ENCODE results near the gene ZNF366. TPM values are rescaled to one million over a fixed set of nuclear protein-coding genes. Genes with fewer than 3 reads are reported as not detected.

The ZNF366 gene
- total RNA-seq, 1 donor from 2014 or later: not detected

GRCh38 chr5:72472666-72473422, 34.4 kb downstream of the ZNF366 start:
- Histone ChIP-seq H3K27me3 (ENCODE audit: insufficient read depth, low read length) (no peaks in the 10 kb centered on the region), H3K9ac (ENCODE audit: low read length) (no peak overlapping the region), H3K4me1 (ENCODE audit: insufficient read depth, low read length) (peaks cover 20% of the 10 kb centered on the region), H3K27ac (ENCODE audit: low read depth, low read length) (no peak overlapping the region), H3K4me3 (ENCODE audit: insufficient read depth, low read depth, low read length) (no peak overlapping the region), H4K20me1 (ENCODE audit: insufficient read depth, low read length) (no peaks in the 10 kb centered on the region), H2AFZ (ENCODE audit: low read depth, low read length) (no peak overlapping the region), H3K9me3 (ENCODE audit: insufficient read depth, low read depth, low read length) (no peaks in the 10 kb centered on the region), H3K36me3 (ENCODE audit: insufficient read depth, low read length) (no peaks in the 10 kb centered on the region), H3K79me2 (ENCODE audit: insufficient read depth, low read length) (no peaks in the 10 kb centered on the region), H3K4me2 (ENCODE audit: low read length) (no peak overlapping the region)
- Mint-ChIP-seq H3K9me3 (ENCODE audit: unreplicated experiment) (no peaks in the 10 kb centered on the region), H3K4me1 (ENCODE audit: low read depth, unreplicated experiment) (peaks cover 26% of the 10 kb centered on the region), H3K27me3 (ENCODE audit: low read depth, unreplicated experiment) (no peaks in the 10 kb centered on the region), H3K4me3 (ENCODE audit: unreplicated experiment) (no peak overlapping the region), H3K36me3 (ENCODE audit: low read depth, unreplicated experiment) (peaks cover 2% of the 10 kb centered on the region), H3K27ac (ENCODE audit: unreplicated experiment) (no peak overlapping the region)
- no peak for DNase-seq (ENCODE audit: low read depth)
- TF ChIP-seq CTCF (IDR thresholded peaks at IDR 0.05; ENCODE audit: insufficient read depth, low read depth, low read length): no peak
- no peak for TF ChIP-seq EZH2 (IDR thresholded peaks at IDR 0.05; ENCODE audit: insufficient read depth, low read length)
- FAIRE-seq: no peak

GRCh38 chr5:72472031-72472430, 35.2 kb downstream of the ZNF366 start:
- Mint-ChIP-seq H3K36me3 (ENCODE audit: low read depth, unreplicated experiment) (peaks cover 2% of the 10 kb centered on the region), H3K27me3 (ENCODE audit: low read depth, unreplicated experiment) (no peaks in the 10 kb centered on the region), H3K9me3 (ENCODE audit: unreplicated experiment) (no peaks in the 10 kb centered on the region), H3K27ac (ENCODE audit: unreplicated experiment) (no peak overlapping the region), H3K4me1 (ENCODE audit: low read depth, unreplicated experiment) (peaks cover 31% of the 10 kb centered on the region), H3K4me3 (ENCODE audit: unreplicated experiment) (no peak overlapping the region)
- FAIRE-seq: peak; percentile 41
- H3K27me3 ChIP-seq (ENCODE audit: insufficient read depth, low read length): no peaks in the 10 kb centered on the region
- no peak overlapping the region for H3K4me3 ChIP-seq (ENCODE audit: insufficient read depth, low read depth, low read length)
- H3K9ac ChIP-seq (ENCODE audit: low read length): no peak overlapping the region
- DNase-seq (ENCODE audit: low read depth): no peak
- no peaks in the 10 kb centered on the region for H3K9me3 ChIP-seq (ENCODE audit: insufficient read depth, low read depth, low read length)
- no peaks in the 10 kb centered on the region for H4K20me1 ChIP-seq (ENCODE audit: insufficient read depth, low read length)
- no peaks in the 10 kb centered on the region for H3K36me3 ChIP-seq (ENCODE audit: insufficient read depth, low read length)
- peaks cover 22% of the 10 kb centered on the region for H3K4me1 ChIP-seq (ENCODE audit: insufficient read depth, low read length)
- H3K27ac ChIP-seq (ENCODE audit: low read depth, low read length): no peak overlapping the region
- H3K4me2 ChIP-seq (ENCODE audit: low read length): no peak overlapping the region
- TF ChIP-seq EZH2 (IDR thresholded peaks at IDR 0.05; ENCODE audit: insufficient read depth, low read length): no peak
- TF ChIP-seq CTCF (IDR thresholded peaks at IDR 0.05; ENCODE audit: insufficient read depth, low read depth, low read length): no peak
- no peaks in the 10 kb centered on the region for H3K79me2 ChIP-seq (ENCODE audit: insufficient read depth, low read length)
- H2AFZ ChIP-seq (ENCODE audit: low read depth, low read length): no peak overlapping the region

GRCh38 chr5:72470826-72471225, 36.4 kb downstream of the ZNF366 start:
- Histone ChIP-seq H3K79me2 (ENCODE audit: insufficient read depth, low read length) (no peaks in the 10 kb centered on the region), H3K27me3 (ENCODE audit: insufficient read depth, low read length) (no peaks in the 10 kb centered on the region), H3K36me3 (ENCODE audit: insufficient read depth, low read length) (no peaks in the 10 kb centered on the region), H4K20me1 (ENCODE audit: insufficient read depth, low read length) (no peaks in the 10 kb centered on the region), H3K9ac (ENCODE audit: low read length) (no peak overlapping the region), H3K4me2 (ENCODE audit: low read length) (peak overlapping the region; percentile 13), H3K4me3 (ENCODE audit: insufficient read depth, low read depth, low read length) (no peak overlapping the region), H3K9me3 (ENCODE audit: insufficient read depth, low read depth, low read length) (no peaks in the 10 kb centered on the region), H3K27ac (ENCODE audit: low read depth, low read length) (no peak overlapping the region), H2AFZ (ENCODE audit: low read depth, low read length) (no peak overlapping the region), H3K4me1 (ENCODE audit: insufficient read depth, low read length) (peaks cover 27% of the 10 kb centered on the region)
- DNase-seq (ENCODE audit: low read depth) (peak; percentile 70), FAIRE-seq (peak; percentile 83)
- peaks cover 2% of the 10 kb centered on the region for H3K36me3 Mint-ChIP-seq (ENCODE audit: low read depth, unreplicated experiment)
- peak overlapping the region; percentile 38 for H3K27ac Mint-ChIP-seq (ENCODE audit: unreplicated experiment)
- H3K4me3 Mint-ChIP-seq (ENCODE audit: unreplicated experiment): no peak overlapping the region
- no peaks in the 10 kb centered on the region for H3K9me3 Mint-ChIP-seq (ENCODE audit: unreplicated experiment)
- H3K27me3 Mint-ChIP-seq (ENCODE audit: low read depth, unreplicated experiment): no peaks in the 10 kb centered on the region
- H3K4me1 Mint-ChIP-seq (ENCODE audit: low read depth, unreplicated experiment): peaks cover 42% of the 10 kb centered on the region
- TF ChIP-seq CTCF (IDR thresholded peaks at IDR 0.05; ENCODE audit: insufficient read depth, low read depth, low read length) (no peak), EZH2 (IDR thresholded peaks at IDR 0.05; ENCODE audit: insufficient read depth, low read length) (no peak)

Data from astrocyte (in vitro differentiated cells and primary cell).